Dermis blood vessel endothelial cell (primary cell): ENCODE results near the gene DSCAML1. TPM values are rescaled to one million over a fixed set of nuclear protein-coding genes. Genes with fewer than 3 reads are reported as not detected.
"Not testable (repeated sequence)": the region's sequence is repeated elsewhere in the genome, so short reads cannot be mapped to it uniquely, and the experiment has no call there.

Experiments used
- DNase-seq: peaks from one replicate; pipeline ENCODE4 v3.0.0; 2010
- total RNA-seq: library from RNA; depleted of rRNA; stranded (reverse); fragments of >200 nt; gene quantifications from 2 replicates; pipeline ENCODE4 v1.2.3, GENCODE V29; 2014

The DSCAML1 gene
- total RNA-seq, 1 donor from 2014 or later: under 0.01 TPM

DNA sequence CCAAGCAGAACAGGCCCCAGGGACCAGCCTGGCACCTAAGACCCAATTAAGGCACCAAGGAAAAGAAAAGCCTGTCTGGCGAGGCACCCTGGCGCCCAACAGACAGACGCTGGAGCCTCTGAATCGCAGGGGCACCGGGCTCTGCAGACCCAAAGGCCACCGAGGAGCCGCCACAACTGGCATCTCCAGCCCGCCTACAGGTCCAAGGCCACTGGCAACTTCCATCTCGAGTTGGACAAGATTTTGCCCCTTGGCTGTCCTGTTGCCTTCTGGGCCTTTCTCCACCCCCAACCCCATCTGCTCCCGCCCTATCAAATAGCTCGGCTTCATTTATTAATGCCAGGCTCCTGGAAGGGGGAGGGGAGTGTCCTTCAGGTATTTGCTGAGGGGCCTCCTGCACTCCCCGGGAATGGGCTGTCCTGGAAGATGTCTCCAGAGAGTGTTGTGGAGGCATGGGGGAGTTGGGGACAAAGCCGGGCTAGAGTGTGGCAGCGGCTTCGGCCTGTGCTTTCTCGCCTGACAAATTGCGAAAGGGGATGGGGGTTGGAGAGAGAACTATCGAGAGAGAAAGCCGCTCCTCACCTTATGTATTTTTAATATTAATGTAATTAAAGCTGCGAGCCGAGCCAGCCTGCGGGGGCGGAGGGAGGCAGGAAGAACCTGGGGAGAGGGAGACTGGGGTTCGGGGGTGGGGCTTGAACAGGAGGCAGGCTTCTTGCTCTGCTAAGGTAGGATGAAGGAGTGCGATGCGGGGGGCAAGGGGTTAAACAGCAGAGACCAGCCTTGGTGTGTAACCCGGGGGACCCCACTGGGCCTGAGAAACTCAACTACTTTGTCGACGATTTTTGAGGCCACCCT is 2.0 kb downstream of the DSCAML1 start:
- DNase-seq: no peak

DNA sequence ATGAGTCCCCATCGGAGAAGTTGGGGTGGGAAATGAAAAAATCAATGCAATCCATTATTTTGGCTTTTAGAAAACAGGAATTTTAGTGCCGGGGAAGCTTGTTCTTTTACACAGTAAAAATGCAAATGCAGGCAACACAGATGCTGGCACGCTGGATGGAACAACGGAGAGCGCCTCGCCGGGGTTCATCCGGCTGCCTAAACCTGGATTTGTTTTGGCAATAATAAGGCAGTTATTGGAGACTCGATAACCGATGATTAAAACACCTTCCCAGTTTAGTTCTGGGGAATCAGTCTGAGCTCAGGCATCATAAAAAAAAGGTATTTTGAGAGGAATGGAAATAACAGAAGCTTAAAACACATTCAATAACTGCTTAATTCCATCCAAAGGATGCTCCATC is 2.9 kb downstream of the DSCAML1 start:
- no peak for DNase-seq

DNA sequence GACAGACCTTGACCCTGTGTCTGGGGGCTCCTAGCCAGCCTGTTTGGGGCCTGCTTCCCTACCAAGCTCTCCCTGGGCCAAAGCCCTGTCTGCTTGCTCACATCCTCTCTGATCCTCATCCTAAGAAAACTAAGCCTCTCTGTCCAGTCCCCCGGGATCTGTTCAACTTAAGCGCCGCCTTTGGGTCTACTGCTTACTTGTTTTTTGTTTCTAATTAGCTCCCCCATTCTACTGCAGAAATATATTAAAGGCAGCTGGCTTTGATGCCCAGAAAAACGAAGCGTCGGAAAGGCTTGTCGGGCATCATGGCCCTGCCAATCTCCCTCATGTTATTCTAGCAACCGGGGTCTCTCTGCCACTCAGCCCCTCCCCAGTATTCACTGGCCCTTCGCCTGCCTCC is 3.4 kb downstream of the DSCAML1 start:
- DNase-seq: no peak

DNA sequence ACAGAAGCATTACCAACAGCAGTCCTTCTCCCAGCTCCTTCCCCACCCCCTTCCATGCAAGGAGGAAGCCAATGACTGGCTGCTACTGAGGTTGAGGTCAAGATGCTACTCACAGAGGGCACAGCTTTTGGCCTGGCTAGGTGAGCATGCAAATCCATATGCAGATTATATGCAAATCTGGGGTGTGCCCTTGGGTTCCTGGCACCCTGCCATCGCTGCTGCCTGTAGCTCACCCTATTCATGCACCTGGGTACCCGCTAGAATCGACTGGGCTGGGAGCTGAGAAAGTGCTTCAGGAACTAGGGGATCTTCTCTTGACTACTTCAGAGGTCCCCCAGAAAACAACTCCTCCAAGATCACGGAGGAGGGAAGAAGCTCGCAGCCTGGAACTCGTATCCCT is 4.0 kb downstream of the DSCAML1 start:
- no peak for DNase-seq

DNA sequence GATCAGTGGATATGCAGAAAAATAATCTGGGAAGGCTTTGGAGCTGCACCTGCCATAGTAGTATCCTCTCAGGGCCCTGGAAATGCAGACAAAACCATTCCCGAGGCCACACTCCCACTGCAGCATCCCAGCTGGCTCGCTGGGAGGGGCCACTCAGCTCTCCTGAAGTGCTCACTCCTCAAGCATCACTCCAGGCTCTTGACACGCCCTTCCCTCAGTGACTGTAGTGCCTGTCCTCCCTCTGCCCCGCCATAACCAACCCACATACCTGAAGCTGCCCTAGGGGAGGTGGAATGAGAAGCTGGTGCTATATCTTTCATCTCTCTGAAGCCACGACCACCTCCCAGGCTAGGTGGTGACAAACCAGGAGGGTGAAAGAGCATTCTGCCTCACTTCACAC is 4.8 kb downstream of the DSCAML1 start:
- DNase-seq: no peak

DNA sequence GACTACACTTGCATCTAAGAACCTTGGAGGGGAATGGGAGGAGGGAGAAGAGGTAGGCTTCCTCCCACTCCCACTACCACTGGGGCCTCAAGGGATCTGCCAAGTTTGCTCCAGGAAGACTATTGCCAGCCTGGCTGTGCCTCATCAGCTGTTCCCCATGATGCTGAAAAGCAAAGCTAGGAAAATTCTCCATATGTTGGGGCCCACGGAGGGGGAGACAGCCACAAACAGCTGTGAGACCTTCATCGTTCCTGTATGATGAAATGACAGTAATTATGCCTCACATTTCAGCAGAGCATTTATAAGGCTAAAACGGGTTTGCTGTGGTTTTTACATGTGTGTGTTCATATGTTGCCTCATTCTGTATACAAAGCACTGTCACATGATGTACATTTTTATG is 6.7 kb downstream of the DSCAML1 start:
- no peak for DNase-seq

DNA sequence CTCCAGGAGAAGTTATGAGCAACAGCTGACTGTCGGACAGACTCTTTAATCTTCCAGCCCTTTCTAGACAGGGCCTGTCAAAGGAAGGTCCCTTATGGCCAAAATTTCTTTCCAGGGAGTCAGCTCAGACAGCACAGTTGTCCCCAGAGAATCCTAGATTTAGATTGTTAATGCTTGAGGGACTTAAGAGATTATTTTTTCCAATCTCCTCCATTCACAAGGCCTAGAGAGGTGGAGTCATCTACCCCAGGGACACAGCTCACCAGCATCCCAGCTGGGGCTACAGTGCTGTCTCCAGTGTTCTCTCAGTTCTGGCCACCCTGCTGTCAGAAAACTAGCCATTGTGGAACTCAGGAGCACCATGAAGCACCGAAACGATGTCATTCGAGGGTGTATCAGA is 7.8 kb downstream of the DSCAML1 start:
- no peak for DNase-seq

DNA sequence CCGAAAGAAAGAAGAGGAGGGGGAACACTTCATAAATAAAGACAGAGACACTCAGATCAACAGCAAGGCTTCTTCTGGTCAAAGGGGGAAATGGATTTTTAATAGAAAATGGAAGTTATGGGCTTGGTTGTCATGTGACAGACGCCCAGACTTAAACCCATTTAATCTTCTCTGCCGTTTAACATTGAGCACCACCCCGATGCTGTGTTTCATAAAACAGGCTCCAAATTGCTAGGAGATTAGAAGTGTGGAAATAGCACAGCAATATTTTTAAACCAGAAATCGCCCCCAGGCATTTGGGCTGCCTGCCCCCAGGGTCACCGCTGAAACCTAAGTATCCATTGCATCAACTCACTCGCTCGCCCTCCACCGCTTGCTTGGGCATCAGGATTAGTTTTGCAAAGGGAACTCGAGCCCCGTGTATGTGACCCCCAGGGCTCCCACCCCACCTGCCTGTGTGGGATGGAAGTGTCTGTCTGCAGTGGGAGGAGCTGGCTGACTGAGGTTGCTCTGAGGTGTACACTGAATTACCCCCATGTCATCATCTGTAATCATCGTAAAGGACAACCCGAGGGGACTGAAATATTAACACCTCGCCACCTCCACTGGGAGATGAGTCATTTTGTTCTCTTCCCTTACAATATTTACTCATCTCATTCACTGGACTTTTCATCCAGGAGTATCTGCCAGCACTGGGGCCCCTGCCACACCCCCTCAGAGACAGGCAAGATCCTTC is 10.7 kb downstream of the DSCAML1 start:
- no peak for DNase-seq

DNA sequence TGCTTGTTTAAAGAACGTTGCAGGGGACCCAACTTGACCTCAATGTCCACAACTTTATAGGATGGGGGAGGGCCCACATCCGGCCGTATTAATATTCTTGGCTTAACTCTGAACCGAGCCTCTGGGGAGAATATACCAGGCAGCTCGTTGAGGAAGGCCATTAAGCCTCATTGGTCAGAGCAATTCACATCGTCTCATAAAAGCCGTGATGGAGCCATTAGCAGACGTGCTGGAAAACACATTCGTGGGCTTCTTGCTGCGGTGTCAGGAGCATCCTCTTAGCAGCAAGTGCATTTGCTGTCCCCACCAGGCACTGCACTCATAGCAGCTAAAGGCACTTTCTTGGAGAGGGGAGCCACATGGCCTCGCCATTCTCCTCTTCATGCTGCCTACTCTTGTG is 14.9 kb downstream of the DSCAML1 start:
- no peak for DNase-seq

DNA sequence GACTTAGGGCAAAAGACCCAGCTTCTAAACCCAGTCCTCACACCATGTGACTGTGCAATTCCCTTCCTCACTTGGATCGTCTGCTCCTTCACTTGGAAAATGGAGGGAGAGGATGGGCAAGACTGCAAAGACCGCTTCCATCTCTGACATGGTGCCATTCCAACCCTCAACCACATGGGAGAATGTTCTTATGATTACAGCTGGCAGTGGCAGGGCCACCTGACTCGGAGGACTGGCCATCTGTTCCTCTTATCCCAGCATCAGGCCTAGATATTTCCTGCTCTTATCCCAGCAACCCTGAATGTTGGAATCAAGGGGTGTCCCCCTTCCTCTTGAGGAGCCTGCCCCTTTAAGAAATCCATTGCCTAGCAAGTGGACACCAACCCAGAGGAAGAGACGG is 15.4 kb downstream of the DSCAML1 start:
- no peak for DNase-seq

DNA sequence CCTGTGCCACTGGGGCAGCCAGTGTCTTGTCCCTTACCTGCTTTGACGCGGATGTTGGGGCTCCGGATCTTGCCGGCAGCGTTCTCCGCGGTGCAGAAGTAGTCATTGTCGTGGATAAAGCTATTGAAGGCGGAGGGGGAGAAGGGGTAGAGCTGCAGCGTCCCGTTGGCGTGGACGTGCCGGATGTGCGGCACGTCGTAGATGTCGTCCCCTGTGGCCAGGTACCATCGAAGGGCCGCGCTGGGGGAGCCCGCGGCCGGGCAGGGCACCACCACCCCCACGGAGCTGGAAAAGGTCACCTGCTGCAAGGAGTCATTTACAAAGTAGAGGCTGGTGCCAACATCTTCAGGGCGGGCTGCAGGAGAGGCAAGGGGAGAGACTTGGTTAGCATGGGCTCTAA is 16.6 kb downstream of the DSCAML1 start:
- no peak for DNase-seq

DNA sequence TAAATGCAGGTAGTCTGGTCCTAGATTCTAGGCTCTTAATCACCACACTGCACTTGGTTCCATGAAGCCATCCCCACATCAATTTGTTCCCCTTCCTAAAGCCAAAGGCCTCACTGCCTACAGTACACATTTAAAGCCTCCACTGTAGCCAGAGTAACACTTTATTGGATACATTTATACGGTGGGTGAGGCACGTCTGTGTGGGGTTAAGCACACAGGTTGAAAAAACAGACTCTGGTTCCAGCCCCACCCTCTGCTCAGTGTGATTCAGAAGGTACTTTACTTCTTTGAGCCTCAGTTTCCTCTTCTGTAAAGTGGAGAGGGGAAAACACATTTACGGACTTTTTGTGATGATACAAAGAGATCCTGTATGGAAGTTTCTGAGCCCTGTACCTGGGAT is 22.5 kb downstream of the DSCAML1 start:
- DNase-seq: no peak

DNA sequence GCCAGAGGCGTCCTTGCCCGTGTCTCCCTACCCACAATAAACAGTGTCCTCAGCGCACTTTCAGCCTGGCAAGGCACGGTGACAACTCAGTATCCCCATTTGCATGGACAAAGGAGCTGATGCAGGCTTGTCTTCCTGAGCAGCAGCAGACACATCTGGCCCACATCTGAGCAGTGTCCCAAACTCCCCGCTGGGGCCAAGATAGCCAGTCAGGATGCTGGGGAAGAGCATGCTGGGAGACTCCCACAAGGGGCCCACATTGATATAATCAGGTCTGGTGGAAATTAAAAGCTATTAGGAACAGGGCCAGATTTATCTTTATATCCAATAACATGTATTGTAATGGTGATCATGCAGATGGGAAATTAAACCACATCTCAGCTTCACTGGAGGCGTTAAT is 24.7 kb downstream of the DSCAML1 start:
- no peak for DNase-seq

DNA sequence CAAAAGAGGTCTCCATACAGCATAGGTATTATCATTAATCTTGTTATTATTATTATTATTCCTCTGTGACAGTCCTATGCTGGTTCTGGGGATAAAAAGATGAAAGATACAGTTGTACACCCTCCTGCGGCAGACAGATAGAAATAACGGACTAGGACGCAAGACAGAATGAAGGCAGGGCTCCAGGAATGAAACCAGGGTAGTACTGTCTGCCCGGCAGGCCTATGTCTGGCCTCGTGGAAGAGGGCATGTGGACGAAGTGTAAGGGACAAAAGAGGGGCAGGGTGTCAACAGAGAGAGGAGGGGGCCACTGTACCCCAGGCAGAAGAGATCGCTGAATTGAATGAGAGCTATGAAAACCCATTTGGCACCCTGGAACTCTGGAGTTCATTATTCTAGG is 25.2 kb downstream of the DSCAML1 start:
- DNase-seq: no peak

DNA sequence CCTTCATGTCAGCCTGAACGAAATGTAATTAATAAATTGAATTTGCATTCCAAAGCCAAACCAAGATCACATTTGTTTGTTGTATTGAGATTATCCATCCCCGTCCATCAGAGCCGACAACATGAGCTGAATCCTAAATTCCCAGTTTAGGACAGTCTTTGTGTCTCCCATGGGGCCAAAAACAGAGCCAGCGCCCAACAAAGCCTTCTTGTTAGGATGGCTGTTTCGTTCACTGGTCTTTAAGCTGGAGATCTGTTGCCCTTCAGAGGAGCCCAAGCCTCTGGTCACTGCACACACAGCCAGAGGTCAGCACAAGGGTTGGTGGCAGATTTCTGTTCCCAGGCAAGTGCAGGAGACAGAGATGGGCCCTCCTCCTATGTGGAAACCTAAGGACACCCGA is 25.8 kb downstream of the DSCAML1 start:
- no peak for DNase-seq

DNA sequence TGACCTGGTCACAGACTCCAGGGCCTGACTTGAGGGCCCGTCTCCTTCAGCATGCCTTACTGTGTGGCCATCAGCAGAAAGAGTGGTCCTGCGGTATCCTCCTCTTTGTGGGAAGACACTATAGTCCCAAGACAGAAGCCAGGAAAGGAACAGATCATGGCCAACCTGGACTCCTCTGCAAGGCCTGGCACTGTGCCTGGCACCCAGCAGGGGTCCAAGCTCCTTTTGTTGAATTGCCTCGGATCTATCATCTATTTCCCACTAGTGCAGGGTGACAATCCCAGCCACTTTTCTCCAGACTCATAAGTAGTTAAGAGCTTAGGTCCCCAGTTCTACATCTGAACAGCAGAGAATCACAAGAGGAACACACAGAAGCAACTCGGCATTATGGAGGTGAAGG is 27.0 kb downstream of the DSCAML1 start:
- no peak for DNase-seq

DNA sequence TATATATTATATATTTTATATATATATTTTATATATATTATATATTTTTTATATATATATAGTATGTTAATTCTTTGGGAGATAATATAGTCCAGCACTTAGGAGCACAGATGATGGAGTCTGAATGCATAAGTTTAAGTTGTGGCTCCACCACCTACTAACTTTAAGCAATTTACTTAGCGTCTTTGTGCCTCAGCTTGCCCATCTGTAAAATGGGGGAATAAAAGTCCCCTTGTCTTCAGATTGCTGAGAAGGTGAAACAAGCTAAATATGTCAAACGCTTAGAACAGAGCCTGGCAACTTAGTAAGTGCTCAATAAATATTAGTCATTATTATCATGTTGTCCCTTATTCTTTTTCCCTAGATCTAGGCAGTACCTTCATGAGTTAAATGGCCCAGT is 27.5 kb downstream of the DSCAML1 start:
- DNase-seq: no peak

DNA sequence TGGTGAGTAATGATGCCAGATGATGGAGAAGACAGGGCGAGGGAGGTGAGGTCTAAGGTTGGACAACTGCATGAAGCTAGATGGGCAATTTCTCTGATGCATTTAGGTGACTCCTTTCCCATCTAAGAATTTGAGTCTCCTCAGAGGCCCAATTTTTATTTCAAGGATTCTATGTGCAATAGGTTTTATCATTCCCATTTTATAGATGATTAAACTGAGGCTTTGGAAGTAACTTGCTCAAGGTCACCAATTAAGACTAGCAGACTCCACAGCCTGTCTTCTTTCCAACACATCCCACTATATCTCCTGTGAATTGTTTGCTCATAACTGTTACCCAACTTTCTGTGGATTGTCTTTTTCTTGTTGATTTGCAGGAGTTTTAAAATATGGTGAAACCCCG is 28.5 kb downstream of the DSCAML1 start:
- no peak for DNase-seq

DNA sequence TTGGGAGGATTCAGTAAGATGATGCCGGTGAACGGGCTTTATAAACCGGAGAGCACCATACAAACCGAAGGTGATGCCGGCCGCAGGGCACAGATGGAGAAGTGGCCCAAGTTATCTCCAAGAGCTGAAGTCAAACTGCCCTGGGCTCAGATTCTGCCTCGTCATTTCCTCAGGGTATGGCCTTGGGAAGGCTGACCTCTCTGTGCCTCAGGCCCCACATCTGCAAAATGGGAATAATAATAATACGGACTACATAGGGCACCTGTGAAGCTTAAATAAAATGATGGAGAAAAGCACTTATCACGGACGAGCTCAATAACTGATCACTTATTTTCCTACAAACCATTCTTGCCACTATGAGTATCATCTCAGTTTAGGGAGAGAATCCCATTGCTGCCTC is 29.9 kb downstream of the DSCAML1 start:
- DNase-seq: no peak

DNA sequence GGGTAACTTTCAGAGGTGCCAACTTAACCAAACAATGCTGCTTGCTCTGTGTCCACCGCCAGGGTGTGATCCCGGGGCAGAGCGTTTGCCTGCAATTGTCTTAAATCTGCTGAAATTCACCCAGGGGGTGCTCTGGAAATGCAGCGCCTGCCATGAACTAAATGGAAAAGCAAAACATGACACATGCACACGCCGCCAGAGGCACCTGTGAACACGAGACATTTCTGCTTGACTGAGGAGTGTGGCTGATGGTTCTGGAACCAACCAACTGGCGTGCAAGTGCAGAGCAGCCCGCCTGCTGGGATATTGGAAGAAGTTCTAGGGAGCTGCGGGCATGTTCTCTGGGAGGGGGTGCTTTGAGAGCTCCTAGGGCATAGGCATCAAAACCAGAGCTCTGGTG is 30.4 kb downstream of the DSCAML1 start:
- DNase-seq: no peak

DNA sequence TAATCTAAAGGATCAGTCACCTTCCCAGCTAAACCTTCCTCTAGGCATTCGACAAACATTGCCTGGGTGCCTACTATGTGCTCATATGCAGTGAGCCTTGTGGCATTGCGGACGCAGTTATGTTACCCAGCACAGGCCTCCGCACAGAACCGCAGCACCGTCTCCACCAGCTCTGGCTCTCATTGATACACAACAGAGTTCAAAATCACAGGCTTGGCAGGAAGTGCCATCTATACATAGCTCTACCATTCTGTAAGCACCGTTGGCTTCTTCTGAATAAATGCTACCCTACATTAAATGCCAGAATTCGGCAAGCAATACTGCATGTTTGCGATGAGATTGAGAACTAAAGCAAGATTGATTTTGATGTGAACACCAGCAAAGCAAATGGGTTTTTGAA is 31.0 kb downstream of the DSCAML1 start:
- DNase-seq: no peak

DNA sequence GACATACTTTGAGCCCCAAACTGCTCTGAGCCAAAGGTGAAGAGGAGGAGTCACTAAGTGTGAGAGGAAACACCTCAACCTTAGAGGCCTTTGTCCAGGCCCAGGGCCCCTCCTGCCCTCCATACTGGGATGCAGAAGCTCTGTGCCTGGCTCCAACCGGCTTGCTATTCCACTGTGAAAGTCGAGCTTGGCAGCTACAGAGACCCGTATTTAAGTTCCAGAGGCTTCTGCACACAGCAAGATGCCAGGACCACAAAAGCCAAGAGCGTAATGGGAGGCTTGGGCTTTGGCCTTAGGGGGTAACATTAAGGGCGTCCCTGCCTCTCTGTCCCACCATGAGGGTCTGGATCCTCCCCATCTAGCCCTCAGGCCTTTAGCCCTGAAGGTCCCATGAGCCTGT is 31.9 kb downstream of the DSCAML1 start:
- no peak for DNase-seq

DNA sequence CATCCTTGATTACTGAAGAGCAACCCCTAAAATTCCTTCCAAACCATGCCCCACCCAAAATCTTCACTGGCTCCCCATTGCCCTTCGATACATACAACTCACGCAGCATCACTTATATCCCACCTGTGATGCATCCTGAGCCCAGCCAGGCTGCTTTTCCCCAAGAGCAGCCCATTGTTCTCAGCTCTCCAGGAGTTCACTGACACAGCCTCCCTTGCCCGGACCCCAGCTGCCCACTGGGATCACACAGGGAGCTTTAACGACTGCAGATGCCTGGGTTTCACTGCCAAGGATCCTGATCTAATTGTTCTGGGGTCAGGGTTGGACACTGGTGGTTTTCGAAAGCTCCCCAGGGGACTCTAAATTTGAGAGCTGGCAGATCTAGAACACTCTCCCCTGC is 33.6 kb downstream of the DSCAML1 start:
- not testable (repeated sequence) for DNase-seq

DNA sequence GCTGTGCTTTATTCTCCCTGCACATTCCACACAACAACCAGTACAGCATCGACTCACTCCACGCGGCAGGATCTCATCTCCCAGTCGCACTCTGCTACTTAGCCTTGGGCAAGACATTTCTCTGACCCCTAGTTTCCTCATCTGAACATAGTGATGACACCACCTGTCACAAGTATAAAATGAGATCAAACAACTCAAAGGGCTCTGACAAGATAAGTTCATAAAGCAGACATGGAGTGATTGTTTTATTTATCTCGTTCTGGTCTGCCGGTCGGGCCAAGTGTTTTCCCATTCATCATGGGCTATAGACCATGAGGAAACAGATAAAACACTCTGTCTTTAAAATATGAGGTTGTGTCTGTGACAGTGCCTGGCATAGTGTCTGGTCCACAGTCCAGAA is 35.0 kb downstream of the DSCAML1 start:
- DNase-seq: no peak
